ENCODE results near the gene ZNF608.

DNA sequence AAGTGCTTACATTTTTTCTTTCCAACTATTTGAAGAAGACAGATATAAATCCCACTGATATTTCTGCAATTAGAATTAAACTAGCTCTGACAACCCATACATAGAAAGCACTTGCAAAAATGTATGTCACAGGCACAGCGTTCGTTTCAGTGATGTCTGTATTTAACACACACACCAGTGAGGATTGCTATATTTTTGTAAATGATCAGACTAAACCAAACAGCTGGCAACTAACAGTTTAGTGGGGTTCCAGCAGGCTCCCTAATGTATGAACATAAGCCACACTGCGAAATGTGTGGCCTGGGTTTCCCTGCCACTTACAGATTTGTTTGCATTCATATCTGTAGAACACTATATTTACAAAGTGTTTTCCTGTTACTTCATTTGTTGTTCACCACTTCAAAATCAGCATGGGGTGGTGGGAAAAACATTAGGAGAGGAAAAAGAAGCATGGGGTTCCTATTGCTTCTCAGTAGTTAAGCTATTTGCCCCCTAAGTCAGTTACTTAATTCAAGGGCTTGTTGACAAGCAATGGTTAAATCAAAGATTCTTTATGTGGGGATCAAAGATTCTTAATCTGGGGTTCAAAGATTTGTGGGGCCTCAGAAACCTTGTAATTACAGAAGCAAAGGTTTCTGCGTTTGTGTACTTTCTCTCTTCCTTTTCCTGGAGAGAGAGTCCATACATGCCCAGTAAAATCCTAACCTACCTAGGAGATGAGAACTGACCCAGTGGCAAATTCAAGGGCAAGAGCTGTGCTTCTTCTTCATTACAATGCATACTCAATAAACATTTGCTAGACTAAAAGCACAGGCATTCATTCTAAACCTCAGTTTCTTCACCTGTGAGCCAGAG lies 27.1 kb downstream of the ZNF608 start:
- TF ChIP-seq CTCF (IDR thresholded peaks at IDR 0.05; ENCODE audit: extremely low read depth in 1 of 2, insufficient read depth in 1 of 2, low read depth in 1 of 2, low read length in 2 of 2) (no peak), POLR2A (IDR thresholded peaks at IDR 0.05; ENCODE audit: low read depth, low read length) (no peak)
